GM18907 (cell line): ENCODE data around the gene COX14.

Source experiments
- ATAC-seq: cut with Tn5 transposase; IDR thresholded peaks from one replicate; pipeline ENCODE4 v1.9.1; 2021; ENCODE audit warnings: mild to moderate bottlenecking, moderate library complexity; ENCODE audit not compliant: unreplicated experiment

The COX14 gene

GRCh38 chr12:50084775-50085614 lies 27.0 kb upstream of the COX14 start, which contains the start of gene SMARCD1:
TSS of gene SMARCD1 (plus strand) at chr12:50085342. CDS start at chr12:50085370, 28 bp downstream.
- peak; percentile 78 for ATAC-seq

GRCh38 chr12:50085615-50086072 lies 26.4 kb upstream of the COX14 start:
- ATAC-seq = peak; percentile 11

GRCh38 chr12:50086148-50086547 lies 25.9 kb upstream of the COX14 start:
- no peak for ATAC-seq

- ATAC-seq = no peak
These were observed 24.9 kb upstream of the COX14 start for GRCh38 chr12:50087151-50087550.

- no peak for ATAC-seq
These were observed 24.0 kb upstream of the COX14 start for GRCh38 chr12:50087995-50088394.

GRCh38 chr12:50088577-50089335 lies 23.3 kb upstream of the COX14 start:
- peak; percentile 38 for ATAC-seq

- ATAC-seq = no peak
These were observed 22.3 kb upstream of the COX14 start for GRCh38 chr12:50089730-50090129.

GRCh38 chr12:50090391-50090790 lies 21.6 kb upstream of the COX14 start:
- no peak for ATAC-seq

- ATAC-seq = no peak
These were observed 14.1 kb upstream of the COX14 start for GRCh38 chr12:50097952-50098351.

- ATAC-seq = no peak
These were observed 12.6 kb upstream of the COX14 start for GRCh38 chr12:50099302-50100008.

- ATAC-seq = no peak
These were observed 11.5 kb upstream of the COX14 start for GRCh38 chr12:50100561-50100960.

- ATAC-seq = no peak
These were observed 10.4 kb upstream of the COX14 start for GRCh38 chr12:50101663-50102062.

GRCh38 chr12:50102131-50102531 lies 9.9 kb upstream of the COX14 start:
- no peak for ATAC-seq

- ATAC-seq = no peak
These were observed 9.3 kb upstream of the COX14 start for GRCh38 chr12:50102646-50103309.

GRCh38 chr12:50103351-50103750 lies 8.7 kb upstream of the COX14 start:
- ATAC-seq = no peak

GRCh38 chr12:50103767-50104321 lies 8.2 kb upstream of the COX14 start, which contains the start of gene GPD1:
TSS of gene GPD1 (plus strand) at chr12:50104008. CDS start at chr12:50104051, 43 bp downstream.
- no peak for ATAC-seq

GRCh38 chr12:50104417-50105366 lies 7.3 kb upstream of the COX14 start:
- ATAC-seq = no peak

- ATAC-seq = no peak
These were observed 6.1 kb upstream of the COX14 start for GRCh38 chr12:50105913-50106450.

- no peak for ATAC-seq
These were observed 5.1 kb upstream of the COX14 start for GRCh38 chr12:50106907-50107306.
